Skin epidermis (tissue), 12 donors: Measurements from ENCODE around the gene GMCL2.
"Not testable (repeated sequence)": the region's sequence is repeated elsewhere in the genome, so short reads cannot be mapped to it uniquely, and the experiment has no call there.

Experiments used
- H3K27ac ChIP-seq, 21 experiments: fragments of 200-600 bp; sonication (generic) in 11 of 21; one replicate each; pipeline ENCODE4 v1.5.0; 2020; ENCODE audit warnings: mild to moderate bottlenecking in 3 of 21, inconsistent platforms in 2 of 21, moderate library complexity in 2 of 21
- H3K4me3 ChIP-seq, 7 experiments: fragments of 200-600 bp; sonication (generic) in 2 of 7; one replicate each; pipeline ENCODE4 v1.5.0; 2020; ENCODE audit warnings: inconsistent platforms in 2 of 7, mild to moderate bottlenecking in 2 of 7, moderate library complexity in 1 of 7

The GMCL2 gene

GRCh38 chr5:178187014-178187413 lies at the start of gene GMCL2:
Gene GMCL2, minus strand, starts transcription at chr5:178187371. Its CDS starts 72 bp downstream, at chr5:178187299.
- H3K27ac ChIP-seq, result no peak within 1 kb of the TSS
- H3K4me3 ChIP-seq, result no peak within 1 kb of the TSS

GRCh38 chr5:178236679-178237078 lies 49.5 kb upstream of the GMCL2 start:
- Histone ChIP-seq H3K4me3 (no peak overlapping the region), H3K27ac (peak overlapping the region in 8 of 21 experiments; percentile 35 to 85 (median 80))

- H3K27ac ChIP-seq, result peak overlapping the region in 5 of 21 experiments; percentile 25 to 85 (median 51)
Measured at GRCh38 chr5:178236126-178236525, 49.0 kb upstream of the GMCL2 start.

GRCh38 chr5:178235588-178235974 lies 48.4 kb upstream of the GMCL2 start:
- Histone ChIP-seq H3K27ac (no peak overlapping the region), H3K4me3 (no peak overlapping the region)

More at GRCh38 chr5:178236126-178236525, 49.0 kb upstream of the GMCL2 start:
- H3K4me3 ChIP-seq, result no peak overlapping the region

- Histone ChIP-seq H3K27ac (peak overlapping the region in 2 of 21 experiments; percentile 25 to 33), H3K4me3 (no peak overlapping the region)
Measured at GRCh38 chr5:178234750-178235587, 47.8 kb upstream of the GMCL2 start.

GRCh38 chr5:178234121-178234749 lies 47.1 kb upstream of the GMCL2 start:
- Histone ChIP-seq H3K4me3 (no peak overlapping the region), H3K27ac (peak overlapping the region in 2 of 21 experiments; percentile 25 to 33)

DNA sequence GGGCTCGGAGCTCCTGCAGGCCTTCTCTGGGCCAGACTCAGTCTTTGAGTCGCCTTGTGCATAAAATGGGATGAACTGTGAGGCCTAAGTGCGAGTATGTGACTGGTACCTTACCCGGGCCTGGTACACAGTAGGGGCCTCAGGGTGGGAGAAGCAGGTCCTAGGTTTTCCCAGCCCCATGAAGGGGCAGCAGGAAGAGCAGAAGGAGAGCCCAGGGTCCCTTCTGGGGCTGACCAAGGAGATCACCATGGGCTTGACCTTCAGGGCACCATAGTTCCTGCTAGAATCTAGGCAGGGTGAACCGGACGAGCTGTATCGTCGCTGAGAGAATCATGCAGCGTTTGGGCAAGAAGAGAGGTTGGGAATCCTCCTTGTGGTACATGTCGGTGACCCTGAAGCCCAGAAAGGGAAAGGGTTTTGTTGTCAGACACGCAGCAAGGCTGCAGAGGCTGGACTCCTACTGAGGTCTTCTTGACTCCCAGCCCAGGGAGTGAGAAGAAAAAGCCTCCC lies 45.8 kb upstream of the GMCL2 start:
- Histone ChIP-seq H3K4me3 (peak overlapping the region; percentile 51 to 96 (median 75)), H3K27ac (peak overlapping the region; percentile 89 to 100 (median 97))

DNA sequence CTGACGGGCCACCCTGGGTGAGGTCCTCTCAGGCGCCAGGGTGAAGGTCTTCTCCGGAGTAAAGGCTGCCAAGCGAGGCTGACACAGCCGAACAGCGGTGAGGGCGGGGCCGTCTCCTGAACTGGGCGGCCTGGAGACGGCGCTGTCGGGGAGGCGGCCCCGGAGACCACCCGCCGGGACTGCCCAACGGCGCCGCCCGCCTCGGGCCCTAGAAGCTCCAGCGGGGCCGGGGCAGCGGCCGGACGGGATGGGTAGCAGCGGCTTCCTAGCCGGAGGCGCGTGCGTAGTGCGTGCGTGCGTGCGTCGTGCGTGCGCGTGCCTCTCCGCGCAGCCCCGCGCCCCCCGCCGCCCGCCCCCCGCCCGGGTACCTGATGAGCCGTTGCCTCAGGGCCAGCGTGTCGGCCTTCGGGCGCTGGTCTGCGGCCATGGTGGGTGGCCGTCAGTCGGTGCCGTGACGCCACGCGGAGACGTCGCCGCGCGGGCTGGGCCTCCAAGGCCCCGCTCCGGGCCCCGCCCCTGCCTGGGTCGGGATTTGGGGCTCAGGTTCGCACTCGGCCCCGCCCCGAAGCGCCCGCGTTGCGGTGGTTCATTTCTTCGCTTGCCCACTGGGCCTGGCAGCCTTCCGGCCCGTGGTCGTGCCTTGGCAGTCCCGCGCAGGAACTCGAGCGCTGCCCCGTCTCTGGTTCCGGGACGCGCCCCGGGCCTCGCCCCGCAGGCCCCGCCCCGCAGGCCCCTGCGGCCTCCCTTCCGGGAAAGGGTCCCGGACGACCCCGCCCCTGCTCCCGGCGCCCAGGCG lies 45.2 kb upstream of the GMCL2 start, which contains the start of gene PHYKPL:
TSS of gene PHYKPL (minus strand) at position 679 of the 796 bp plus-strand sequence. CDS start at position 427, 252 bp downstream.
- peak within 1 kb of the TSS; percentile 89 to 100 (median 97) for H3K27ac ChIP-seq
- H3K4me3 ChIP-seq, result peak within 1 kb of the TSS; percentile 51 to 96 (median 75)

- H3K27ac ChIP-seq, result peak overlapping the region; percentile 89 to 100 (median 97)
- H3K4me3 ChIP-seq, result peak overlapping the region; percentile 51 to 96 (median 75)
Measured at GRCh38 chr5:178231539-178232123, 44.5 kb upstream of the GMCL2 start.

- Histone ChIP-seq H3K27ac (peak overlapping the region in 13 of 21 experiments; percentile 89 to 99 (median 97)), H3K4me3 (peak overlapping the region; percentile 51 to 96 (median 75))
Measured at GRCh38 chr5:178230879-178231538, 43.8 kb upstream of the GMCL2 start.

GRCh38 chr5:178229861-178230260 lies 42.7 kb upstream of the GMCL2 start:
- Histone ChIP-seq H3K27ac (no peak overlapping the region), H3K4me3 (no peak overlapping the region)

DNA sequence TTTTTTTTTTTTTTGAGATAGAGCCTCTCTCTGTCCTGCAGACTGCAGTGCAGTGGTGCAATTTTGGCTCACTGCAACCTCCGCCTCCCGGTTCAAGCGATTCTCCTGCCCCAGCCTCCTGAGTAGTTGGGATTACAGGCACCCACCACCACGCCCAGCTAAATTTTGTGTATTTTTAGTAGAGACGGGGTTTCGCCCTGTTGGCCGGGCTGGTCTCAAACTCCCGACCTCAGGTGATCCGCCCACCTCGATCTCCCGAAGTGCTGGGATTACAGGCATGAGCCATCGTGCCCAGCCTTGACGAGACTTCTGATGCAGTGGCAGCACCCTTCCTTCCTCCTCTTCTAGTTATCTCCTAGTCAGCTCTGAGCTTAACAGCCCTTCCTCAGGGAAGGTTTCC lies 41.9 kb upstream of the GMCL2 start:
- H3K27ac ChIP-seq, H3K4me3 ChIP-seq: not testable (repeated sequence)

- Histone ChIP-seq H3K4me3 (no peak overlapping the region), H3K27ac (no peak overlapping the region)
Measured at GRCh38 chr5:178228609-178229008, 41.4 kb upstream of the GMCL2 start.

- Histone ChIP-seq H3K27ac (no peak overlapping the region), H3K4me3 (no peak overlapping the region)
Measured at GRCh38 chr5:178227929-178228328, 40.8 kb upstream of the GMCL2 start.

DNA sequence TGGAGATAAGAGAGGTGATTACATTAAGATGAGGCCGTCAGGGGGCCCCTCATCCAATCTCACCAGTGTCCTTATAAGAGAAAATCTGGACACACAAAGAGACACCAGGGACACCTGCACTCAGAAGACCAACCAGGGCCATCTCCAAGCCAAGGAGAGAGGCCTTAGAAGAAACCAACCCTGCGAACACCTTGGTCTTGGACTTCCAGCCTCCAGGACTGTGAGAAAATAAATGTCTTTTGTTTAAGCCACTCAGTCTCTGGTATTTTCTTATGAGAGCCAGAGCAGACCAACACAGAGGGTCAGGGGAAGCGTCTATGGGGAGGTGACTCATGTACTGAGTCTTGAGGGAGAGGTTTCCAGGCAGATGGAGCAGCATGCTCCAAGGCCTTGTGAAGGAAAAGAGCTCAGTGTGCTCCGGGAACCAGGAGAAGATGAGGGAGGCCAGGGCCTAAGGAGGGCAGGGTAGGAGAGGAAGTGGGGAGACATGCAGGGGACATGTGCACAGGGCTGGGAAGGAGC lies 40.0 kb upstream of the GMCL2 start:
- Histone ChIP-seq H3K27ac (no peak overlapping the region), H3K4me3 (no peak overlapping the region)

GRCh38 chr5:178225174-178225573 lies 38.0 kb upstream of the GMCL2 start:
- Histone ChIP-seq H3K4me3 (no peak overlapping the region), H3K27ac (no peak overlapping the region)

DNA sequence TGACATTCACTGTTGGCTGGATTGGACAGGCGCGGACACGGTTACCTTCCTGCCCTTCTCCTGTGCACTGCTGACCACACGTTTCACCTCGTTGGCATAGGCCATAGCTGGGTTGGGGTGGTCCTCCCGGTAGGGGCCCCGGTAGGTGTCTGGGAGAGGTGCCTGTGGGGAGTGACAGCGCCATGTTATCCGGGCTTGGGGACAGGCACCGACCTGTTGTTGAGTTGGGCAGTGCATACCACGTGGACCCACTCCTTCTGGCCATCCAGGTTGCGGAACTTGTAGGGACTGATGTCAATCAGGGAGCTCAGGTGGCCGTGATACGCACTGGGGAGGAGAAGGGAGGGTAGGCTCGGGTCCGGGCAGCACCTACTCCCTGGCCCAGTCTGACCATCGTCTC lies 37.2 kb upstream of the GMCL2 start:
- no peak overlapping the region for H3K27ac ChIP-seq
- H3K4me3 ChIP-seq, result no peak overlapping the region

DNA sequence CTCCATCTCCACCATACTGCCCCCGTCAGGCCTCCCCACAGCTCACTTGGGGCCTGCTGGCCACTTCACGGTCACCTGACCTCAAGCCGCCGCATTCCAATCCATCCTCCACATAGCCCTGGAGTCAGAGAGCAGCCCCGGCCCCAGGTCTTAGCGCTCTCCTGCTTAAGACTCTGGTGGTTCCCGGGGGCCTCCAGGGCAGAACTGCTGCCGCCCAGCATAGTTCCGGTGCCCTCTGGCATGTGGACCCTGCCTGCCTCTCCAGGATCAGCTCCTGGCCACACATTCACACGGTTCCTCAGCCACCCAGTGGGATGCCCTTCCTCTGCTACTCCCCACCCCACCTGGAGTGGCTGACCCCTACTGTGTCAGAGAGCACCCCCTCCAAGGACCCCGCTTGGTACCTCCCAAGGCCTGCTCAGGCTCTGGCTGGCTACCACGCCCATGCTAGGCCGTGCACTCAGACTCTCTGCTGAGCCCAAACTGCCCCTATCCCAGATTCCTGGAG lies 36.7 kb upstream of the GMCL2 start:
- Histone ChIP-seq H3K27ac (peak overlapping the region in 1 of 21 experiments; percentile 49), H3K4me3 (no peak overlapping the region)
